H9 (cell line): Measurements from ENCODE around the gene NRIP3. TPM values are rescaled to one million over a fixed set of nuclear protein-coding genes. Genes with fewer than 3 reads are reported as not detected.

Source experiments
- DNase-seq: peaks from one replicate; pipeline ENCODE4 v3.0.0-alpha.2; 2017
- H2AFZ ChIP-seq: one replicate; pipeline ENCODE4 v1.6.1; 2013; ENCODE audit warnings: mild to moderate bottlenecking, low read length, control low read depth, moderate library complexity
- H2AK5ac ChIP-seq: 2 replicates; pipeline ENCODE4 v1.6.1; 2013; ENCODE audit warnings: low read length, control low read depth, mixed read lengths; ENCODE audit not compliant: insufficient read length
- H2BK120ac ChIP-seq: one replicate; pipeline ENCODE4 v1.6.1; 2013; ENCODE audit warnings: low read depth, mild to moderate bottlenecking, low read length, control low read depth, inconsistent platforms; ENCODE audit not compliant: poor library complexity, severe bottlenecking
- H2BK12ac ChIP-seq: 2 replicates; pipeline ENCODE4 v1.6.1; 2013; ENCODE audit warnings: low read length, control low read depth, mixed read lengths, low read depth; ENCODE audit not compliant: insufficient read length
- H2BK15ac ChIP-seq: 2 replicates; pipeline ENCODE4 v1.6.1; 2013; ENCODE audit warnings: low read depth, low read length, control low read depth
- H2BK20ac ChIP-seq: one replicate; pipeline ENCODE4 v1.6.1; 2013; ENCODE audit warnings: low read depth, mild to moderate bottlenecking, low read length, control low read depth, inconsistent platforms; ENCODE audit not compliant: poor library complexity, severe bottlenecking
- H2BK5ac ChIP-seq: 2 replicates; pipeline ENCODE4 v1.6.1; 2013; ENCODE audit warnings: low read length, control low read depth, mixed read lengths; ENCODE audit not compliant: insufficient read length
- H3K14ac ChIP-seq: 2 replicates; pipeline ENCODE4 v1.6.1; 2013; ENCODE audit warnings: low read length, control low read depth; ENCODE audit not compliant: insufficient read depth
- H3K18ac ChIP-seq: 2 replicates; pipeline ENCODE4 v1.6.1; 2013; ENCODE audit warnings: low read depth, mild to moderate bottlenecking, mixed read lengths, low read length, control low read depth; ENCODE audit not compliant: insufficient read length
- H3K23ac ChIP-seq: 2 replicates; pipeline ENCODE4 v1.6.1; 2013; ENCODE audit warnings: low read length, control low read depth, mixed read lengths, low read depth; ENCODE audit not compliant: insufficient read length
- H3K23me2 ChIP-seq: 2 replicates; pipeline ENCODE4 v1.6.1; 2013; ENCODE audit warnings: low read depth, mild to moderate bottlenecking, mixed read lengths, low read length, control low read depth; ENCODE audit not compliant: insufficient read length, poor library complexity, severe bottlenecking
- H3K27ac ChIP-seq: 2 replicates; pipeline ENCODE4 v1.5.1; 2013; ENCODE audit warnings: low read length, control low read depth, mixed read lengths, low read depth; ENCODE audit not compliant: insufficient read length
- H3K27me3 ChIP-seq: 2 replicates; pipeline ENCODE4 v1.6.1; 2013; ENCODE audit warnings: low read length, control low read depth, inconsistent platforms; ENCODE audit not compliant: insufficient read depth
- H3K4ac ChIP-seq: 2 replicates; pipeline ENCODE4 v1.6.1; 2013; ENCODE audit warnings: low read depth, mild to moderate bottlenecking, control low read depth, inconsistent platforms, low read length, moderate library complexity
- H3K4me1 ChIP-seq: 2 replicates; pipeline ENCODE4 v1.6.1; 2013; ENCODE audit warnings: low read length, control low read depth, inconsistent platforms; ENCODE audit not compliant: insufficient read depth
- H3K4me2 ChIP-seq: 2 replicates; pipeline ENCODE4 v1.6.1; 2013; ENCODE audit warnings: low read length, control low read depth, mixed read lengths; ENCODE audit not compliant: insufficient read length, insufficient read depth
- H3K56ac ChIP-seq: 2 replicates; pipeline ENCODE4 v1.6.1; 2013; ENCODE audit warnings: low read depth, mild to moderate bottlenecking, mixed read lengths, low read length, control low read depth; ENCODE audit not compliant: insufficient read length
- H3K79me1 ChIP-seq: 2 replicates; pipeline ENCODE4 v1.6.1; 2013; ENCODE audit warnings: low read depth, mild to moderate bottlenecking, moderate library complexity, low read length, control low read depth, inconsistent platforms; ENCODE audit not compliant: insufficient read depth, poor library complexity, severe bottlenecking
- H3K79me2 ChIP-seq: 2 replicates; pipeline ENCODE4 v1.6.1; 2013; ENCODE audit warnings: low read length, control low read depth, inconsistent platforms; ENCODE audit not compliant: insufficient read depth
- H3K9ac ChIP-seq: 2 replicates; pipeline ENCODE4 v1.6.1; 2013; ENCODE audit warnings: low read length, control low read depth, mixed read lengths; ENCODE audit not compliant: insufficient read length; ENCODE audit errors: extremely low read depth
- H3K9me3 ChIP-seq: one replicate; pipeline ENCODE4 v1.6.1; 2013; ENCODE audit warnings: low read depth, low read length, inconsistent platforms; ENCODE audit not compliant: control insufficient read depth
- H3T11ph ChIP-seq: one replicate; pipeline ENCODE4 v1.6.1; 2013; ENCODE audit warnings: mild to moderate bottlenecking, low read length, control low read depth, inconsistent platforms
- H4K20me1 ChIP-seq: one replicate; pipeline ENCODE4 v1.6.1; 2013; ENCODE audit not compliant: control insufficient read depth, insufficient read length, insufficient read depth
- H4K5ac ChIP-seq: 2 replicates; pipeline ENCODE4 v1.6.1; 2013; ENCODE audit warnings: low read depth, mild to moderate bottlenecking, mixed read lengths, low read length, control low read depth; ENCODE audit not compliant: insufficient read length
- H4K8ac ChIP-seq: replicated peaks from 2 replicates; pipeline ENCODE4 v1.6.1; 2013; ENCODE audit warnings: low read length, control low read depth, mixed read lengths, low read depth; ENCODE audit not compliant: insufficient read length
- H4K91ac ChIP-seq: 2 replicates; pipeline ENCODE4 v1.6.1; 2013; ENCODE audit warnings: low read depth, mild to moderate bottlenecking, moderate library complexity, mixed read lengths, low read length, control low read depth; ENCODE audit not compliant: insufficient read length
- H3K27ac Mint-ChIP-seq, 3 experiments: 2 replicates in 2 of 3; 3 replicates in 1 of 3; pipeline ENCODE4 v1.8.0; 2020 to 2021; ENCODE audit warnings: mixed read lengths in 3 of 3, mild to moderate bottlenecking in 1 of 3, moderate library complexity in 1 of 3
- H3K27me3 Mint-ChIP-seq: 2 replicates; pipeline ENCODE4 v1.8.0; 2021; ENCODE audit warnings: low read depth, mild to moderate bottlenecking, moderate library complexity, mixed read lengths
- H3K36me3 Mint-ChIP-seq, 3 experiments: 2 replicates in 2 of 3; 3 replicates in 1 of 3; pipeline ENCODE4 v1.8.0; 2020 to 2021; ENCODE audit warnings: low read depth in 3 of 3, mixed read lengths in 3 of 3; ENCODE audit not compliant: insufficient read depth in 1 of 3
- H3K4me1 Mint-ChIP-seq, 2 experiments: 2 replicates each; pipeline ENCODE4 v1.8.0; 2020; ENCODE audit warnings: mixed read lengths in 2 of 2
- H3K4me3 Mint-ChIP-seq, 2 experiments: 2 replicates in 1 of 2; 3 replicates in 1 of 2; pipeline ENCODE4 v1.8.0; 2020 to 2021; ENCODE audit warnings: mild to moderate bottlenecking in 2 of 2, mixed read lengths in 2 of 2, moderate library complexity in 1 of 2
- H3K9me3 Mint-ChIP-seq, 2 experiments: 2 replicates in 1 of 2; 3 replicates in 1 of 2; pipeline ENCODE4 v1.8.0; 2020; ENCODE audit warnings: mild to moderate bottlenecking in 2 of 2, mixed read lengths in 2 of 2, moderate library complexity in 1 of 2
- CTCF ChIP-seq: fragments of 200-600 bp; sonication (generic); conservative IDR thresholded peaks from 3 replicates; pipeline ENCODE4 v1.8.0; 2021; ENCODE audit warnings: antibody characterized with exemption, mild to moderate bottlenecking
- WGBS: extraction: QIAGEN DNeasy Blood & Tissue Kit; methylation state at CpG from one replicate; pipeline ENCODE4 v1.1.7; 2013; ENCODE audit warnings: missing lambda C conversion rate, low lambda C conversion rate, mixed read lengths; ENCODE audit not compliant: insufficient read length; ENCODE audit errors: extremely low coverage; 5-methylcytosine and 5-hydroxymethylcytosine counted together
- total RNA-seq: library from RNA; stranded (reverse); gene quantifications from 2 replicates; pipeline ENCODE4 v1.2.1, GENCODE V29; 2021

NRIP3 gene
- total RNA-seq, 1 experiment from 2014 or later: 4.2 TPM

- no peak overlapping the region for H2BK5ac ChIP-seq
- peaks cover 0 to 2% of the 10 kb centered on the region in 2 experiments; a peak in 1 of 5 replicates for H3K9me3 Mint-ChIP-seq
- H2BK12ac ChIP-seq: no peak overlapping the region
- no peak overlapping the region for H3T11ph ChIP-seq
- no peak overlapping the region for H3K56ac ChIP-seq
- DNase-seq: no peak
- H3K27ac Mint-ChIP-seq: no peak overlapping the region
- no peak overlapping the region for H2AFZ ChIP-seq
- WGBS: no CpG with 5 or more reads among the region's 5 CpGs
- no peaks in the 10 kb centered on the region for H3K79me2 ChIP-seq
- no peaks in the 10 kb centered on the region for H3K27me3 ChIP-seq
- no peak overlapping the region for H3K4me3 Mint-ChIP-seq
- no peak overlapping the region for H3K4ac ChIP-seq
- no peak overlapping the region for H4K91ac ChIP-seq
- no peak overlapping the region for H2BK20ac ChIP-seq
- H3K27ac ChIP-seq: no peak overlapping the region
- no peak overlapping the region for H3K23ac ChIP-seq
- H3K23me2 ChIP-seq: no peaks in the 10 kb centered on the region
- no peaks in the 10 kb centered on the region for H3K4me1 ChIP-seq
- no peak for TF ChIP-seq CTCF
- no peak overlapping the region for H2BK120ac ChIP-seq
- H3K79me1 ChIP-seq: no peaks in the 10 kb centered on the region
- H4K20me1 ChIP-seq: no peaks in the 10 kb centered on the region
- no peak overlapping the region for H3K18ac ChIP-seq
- no peak overlapping the region for H2AK5ac ChIP-seq
- H4K8ac ChIP-seq: no peak overlapping the region
- H3K4me1 Mint-ChIP-seq: peaks cover 7 to 8% of the 10 kb centered on the region in 2 experiments
- H3K9ac ChIP-seq: no peak overlapping the region
- H3K14ac ChIP-seq: no peak overlapping the region
- H3K27me3 Mint-ChIP-seq: no peaks in the 10 kb centered on the region
- no peak overlapping the region for H2BK15ac ChIP-seq
- no peaks in the 10 kb centered on the region for H3K9me3 ChIP-seq
- H3K4me2 ChIP-seq: no peak overlapping the region
- H3K36me3 Mint-ChIP-seq: no peaks in the 10 kb centered on the region
- no peak overlapping the region for H4K5ac ChIP-seq
Observed at GRCh38 chr11:9017773-9018172, 14.0 kb upstream of the NRIP3 start.
